Common myeloid progenitor, CD34-positive (primary cell): ENCODE data around the gene ADAMTS14.
"Not testable (repeated sequence)": the region's sequence is repeated elsewhere in the genome, so short reads cannot be mapped to it uniquely, and the experiment has no call there.

Source experiments
- CTCF ChIA-PET: fragments of 350-600 bp; sonication (Branson Sonifier 250); formaldehyde crosslinking; loops from one replicate; lab custom pipeline; 2021; ENCODE audit warnings: antibody characterized with exemption; lab: Charles Lee
- POLR2A ChIA-PET: fragments of 350-600 bp; sonication (Branson Sonifier 250); formaldehyde crosslinking; loops from one replicate; lab custom pipeline; 2021; ENCODE audit warnings: antibody characterized with exemption; lab: Charles Lee
- DNase-seq, 3 donors: peaks; one replicate each; pipeline versions ENCODE4 v3.0.0 to v3.0.0-alpha.2; 2013
- H3K27ac ChIP-seq, 2 experiments: 1 replicate in 1 of 2; 2 replicates in 1 of 2; pipeline ENCODE4 v1.7.0; 2013; ENCODE audit warnings: inconsistent platforms in 2 of 2, low read length in 2 of 2, mild to moderate bottlenecking in 2 of 2, low read depth in 1 of 2, moderate library complexity in 1 of 2; ENCODE audit not compliant: severe bottlenecking in 2 of 2, insufficient read depth in 1 of 2, poor library complexity in 1 of 2
- H3K27me3 ChIP-seq, 5 experiments: replicated peaks in 2 of 5; 1 replicate in 3 of 5; 2 replicates in 2 of 5; pipeline versions ENCODE4 v1.6.1 to v1.7.0; 2013; ENCODE audit warnings: low read length in 4 of 5, mild to moderate bottlenecking in 2 of 5, moderate library complexity in 2 of 5, inconsistent platforms in 1 of 5; ENCODE audit not compliant: insufficient read depth in 5 of 5, control insufficient read depth in 4 of 5
- H3K36me3 ChIP-seq, 4 experiments: 1 replicate in 2 of 4; 2 replicates in 2 of 4; pipeline versions ENCODE4 v1.6.1 to v1.7.0; 2013; ENCODE audit warnings: low read length in 3 of 4, control low read depth in 1 of 4, mild to moderate bottlenecking in 1 of 4; ENCODE audit not compliant: control insufficient read depth in 4 of 4, insufficient read depth in 4 of 4
- H3K4me1 ChIP-seq, 4 experiments: 1 replicate in 3 of 4; 2 replicates in 1 of 4; pipeline versions ENCODE4 v1.6.1 to v1.7.1; 2013; ENCODE audit warnings: low read length in 3 of 4, mild to moderate bottlenecking in 3 of 4, control low read depth in 1 of 4, inconsistent platforms in 1 of 4, moderate library complexity in 1 of 4; ENCODE audit not compliant: control insufficient read depth in 4 of 4, insufficient read depth in 4 of 4; ENCODE audit errors: control extremely low read depth in 1 of 4
- H3K4me3 ChIP-seq, 7 experiments: 1 replicate in 4 of 7; 2 replicates in 3 of 7; pipeline versions ENCODE4 v1.5.1 to v1.7.0; 2013; ENCODE audit warnings: mild to moderate bottlenecking in 7 of 7, low read length in 6 of 7, moderate library complexity in 6 of 7, inconsistent platforms in 2 of 7, low read depth in 2 of 7, control low read depth in 1 of 7; ENCODE audit not compliant: insufficient read depth in 4 of 7, control insufficient read depth in 1 of 7; ENCODE audit errors: extremely low read depth in 1 of 7
- H3K9me3 ChIP-seq, 5 experiments: 1 replicate in 4 of 5; 2 replicates in 1 of 5; pipeline versions ENCODE4 v1.6.1 to v1.7.1; 2013; ENCODE audit warnings: low read length in 4 of 5, mild to moderate bottlenecking in 2 of 5, inconsistent platforms in 1 of 5, low read depth in 1 of 5, moderate library complexity in 1 of 5; ENCODE audit not compliant: control insufficient read depth in 4 of 5, insufficient read depth in 2 of 5; ENCODE audit errors: control extremely low read depth in 1 of 5
- WGBS: methylation state at CpG from one replicate; pipeline ENCODE4 v1.1.5; 2013; ENCODE audit not compliant: insufficient coverage; 5-methylcytosine and 5-hydroxymethylcytosine counted together

ADAMTS14 gene

GRCh38 chr10:70769121-70769520 is 96.8 kb downstream of the ADAMTS14 start:
- 97% methylated on average over 3 of the region's 4 CpGs for WGBS
- Histone ChIP-seq H3K4me1 (no peaks in the 10 kb centered on the region), H3K27ac (no peak overlapping the region), H3K9me3 (peaks cover 0 to 11% (median 6%) of the 10 kb centered on the region in 5 experiments), H3K36me3 (no peaks in the 10 kb centered on the region), H3K27me3 (no peaks in the 10 kb centered on the region), H3K4me3 (no peak overlapping the region)
- ChIA-PET CTCF (interaction anchor here (1.0 kb wide), 1 partner anchor 13 kb away, joined by 3 read pairs; no protein-coding TSS in a partner anchor), POLR2A (no interaction called here)
- no peak for DNase-seq

- Histone ChIP-seq H3K27ac (no peak overlapping the region), H3K9me3 (peaks cover 0 to 11% (median 6%) of the 10 kb centered on the region in 5 experiments), H3K36me3 (no peaks in the 10 kb centered on the region), H3K4me3 (no peak overlapping the region), H3K4me1 (no peaks in the 10 kb centered on the region), H3K27me3 (no peaks in the 10 kb centered on the region)
- ChIA-PET CTCF (interaction anchor here (1.5 kb wide), 1 partner anchor 221 kb away, joined by 3 read pairs; no protein-coding TSS in a partner anchor), POLR2A (no interaction called here)
- 100% methylated on average over 1 of the region's 2 CpGs for WGBS
- no peak for DNase-seq
Measured at GRCh38 chr10:70770001-70770400, 97.7 kb downstream of the ADAMTS14 start.

- H3K27me3 ChIP-seq, H3K36me3 ChIP-seq, DNase-seq, H3K27ac ChIP-seq, POLR2A ChIA-PET, H3K4me1 ChIP-seq, H3K4me3 ChIP-seq: not testable (repeated sequence)
- 97% methylated on average over 4 of the region's 7 CpGs for WGBS
- CTCF ChIA-PET, result interaction anchor here (1.1 to 1.5 kb wide), 2 partner anchors 20 to 221 kb away, joined by 3 read pairs; no protein-coding TSS in a partner anchor
- H3K9me3 ChIP-seq, result peaks cover 0 to 10% (median 6%) of the 10 kb centered on the region in 5 experiments
Measured at GRCh38 chr10:70770516-70770915, 98.2 kb downstream of the ADAMTS14 start.

DNA sequence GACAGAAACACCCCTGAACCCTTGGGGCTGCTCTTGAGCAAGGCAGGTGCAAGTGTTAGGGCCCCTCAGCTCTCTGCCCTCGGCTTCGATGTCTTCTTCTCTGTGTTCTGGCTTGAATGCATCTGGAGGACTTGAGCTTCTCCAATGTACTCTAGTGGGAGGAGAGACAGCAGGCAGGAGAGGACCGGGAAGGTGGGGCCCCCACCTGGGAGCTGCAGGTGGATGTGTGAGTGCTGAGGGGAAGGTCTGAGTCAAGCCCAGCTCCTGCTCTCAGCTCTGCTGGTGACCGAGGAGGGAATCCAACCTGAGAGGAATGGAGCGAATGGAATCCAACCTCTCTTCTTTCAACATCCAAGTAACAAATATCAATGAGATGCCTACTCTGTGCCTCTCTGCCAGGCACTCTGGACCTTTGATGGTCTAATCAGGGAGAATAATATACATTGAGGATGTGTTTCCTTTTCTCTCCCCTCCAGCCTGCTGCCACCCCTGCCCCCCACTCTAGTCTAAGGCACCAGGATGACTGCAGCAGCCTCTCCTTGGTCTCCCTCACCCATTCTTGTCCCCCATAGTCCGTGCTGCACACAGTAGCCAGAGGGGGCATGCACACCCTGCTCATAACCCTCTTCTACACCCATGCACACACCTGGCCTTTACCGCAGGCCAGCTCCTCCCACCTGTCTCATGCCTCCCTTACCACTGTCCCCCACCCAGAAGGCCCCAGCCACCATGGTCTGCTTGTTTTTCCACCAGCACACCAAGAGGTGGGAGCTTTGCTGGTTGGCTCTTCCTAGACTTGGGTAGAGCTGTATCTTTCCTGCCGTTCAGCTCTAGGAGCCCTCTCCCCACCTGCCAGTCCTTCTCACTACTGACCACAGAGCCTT is 99.2 kb downstream of the ADAMTS14 start:
- Histone ChIP-seq H3K27ac (no peak overlapping the region), H3K4me3 (no peak overlapping the region), H3K9me3 (peaks cover 0 to under 1% (median 0%) of the 10 kb centered on the region in 5 experiments), H3K36me3 (no peaks in the 10 kb centered on the region), H3K4me1 (no peaks in the 10 kb centered on the region), H3K27me3 (no peaks in the 10 kb centered on the region)
- WGBS, result 96% methylated on average over 3 of the region's 8 CpGs
- ChIA-PET CTCF (interaction anchor here (1.1 to 1.5 kb wide), 2 partner anchors 21 to 222 kb away, joined by 3 read pairs; no protein-coding TSS in a partner anchor), POLR2A (no interaction called here)
- no peak for DNase-seq

GRCh38 chr10:70772627-70773026 is 100.3 kb downstream of the ADAMTS14 start:
- WGBS, result 97% methylated on average over 4 of the region's 4 CpGs
- Histone ChIP-seq H3K4me3 (no peak overlapping the region), H3K9me3 (no peaks in the 10 kb centered on the region), H3K36me3 (no peaks in the 10 kb centered on the region), H3K4me1 (no peaks in the 10 kb centered on the region), H3K27me3 (no peaks in the 10 kb centered on the region), H3K27ac (no peak overlapping the region)
- CTCF ChIA-PET, result no interaction called here
- no peak for DNase-seq
- POLR2A ChIA-PET, result no interaction called here

- Histone ChIP-seq H3K4me1 (no peaks in the 10 kb centered on the region), H3K27ac (no peak overlapping the region), H3K9me3 (no peaks in the 10 kb centered on the region), H3K36me3 (no peaks in the 10 kb centered on the region), H3K27me3 (no peaks in the 10 kb centered on the region), H3K4me3 (no peak overlapping the region)
- POLR2A ChIA-PET, result no interaction called here
- no peak for DNase-seq
- CTCF ChIA-PET, result interaction anchor here (1.8 kb wide), 1 partner anchor 17 kb away, joined by 4 read pairs; no protein-coding TSS in a partner anchor
- 86% methylated on average over 9 of the region's 9 CpGs for WGBS
Measured at GRCh38 chr10:70773461-70773860, 101.2 kb downstream of the ADAMTS14 start.
